HG03521 (cell line): ENCODE results near the gene OTP.
"Not testable (repeated sequence)": the region's sequence is repeated elsewhere in the genome, so short reads cannot be mapped to it uniquely, and the experiment has no call there.

Experiments
- ATAC-seq: cut with Tn5 transposase; IDR thresholded peaks from one replicate; pipeline ENCODE4 v1.9.1; 2021; ENCODE audit warnings: mild to moderate bottlenecking, moderate library complexity; ENCODE audit not compliant: unreplicated experiment

Gene OTP

GRCh38 chr5:77616920-77617319, 21.6 kb downstream of the OTP start:
- no peak for ATAC-seq

- not testable (repeated sequence) for ATAC-seq
Observed at GRCh38 chr5:77608927-77609326, 29.6 kb downstream of the OTP start.

GRCh38 chr5:77607324-77607723, 31.2 kb downstream of the OTP start:
- ATAC-seq, result no peak

GRCh38 chr5:77606279-77606678, 32.2 kb downstream of the OTP start:
- ATAC-seq, result no peak

GRCh38 chr5:77599679-77600078, 38.8 kb downstream of the OTP start:
- ATAC-seq, result no peak

GRCh38 chr5:77590347-77590746, 48.2 kb downstream of the OTP start:
- no peak for ATAC-seq

- no peak for ATAC-seq
Observed at GRCh38 chr5:77588175-77588574, 50.3 kb downstream of the OTP start.

GRCh38 chr5:77586101-77586500, 52.4 kb downstream of the OTP start:
- no peak for ATAC-seq

GRCh38 chr5:77582143-77582542, 56.4 kb downstream of the OTP start:
- ATAC-seq, result not testable (repeated sequence)
